Skeletal muscle satellite cell (primary cell): ENCODE measurements around the gene PIEZO1.

Experiments
- H3K27me3 ChIP-seq: 2 replicates; pipeline ENCODE4 v1.7.0; 2013; ENCODE audit warnings: low read length; ENCODE audit not compliant: control insufficient read depth, insufficient read depth
- H3K36me3 ChIP-seq: 2 replicates; pipeline ENCODE4 v1.7.0; 2013; ENCODE audit warnings: mild to moderate bottlenecking, control low read depth, low read length; ENCODE audit not compliant: insufficient read depth
- H3K4me1 ChIP-seq: 2 replicates; pipeline ENCODE4 v1.7.0; 2013; ENCODE audit warnings: low read length; ENCODE audit not compliant: control insufficient read depth, insufficient read depth
- H3K4me2 ChIP-seq: 2 replicates; pipeline ENCODE4 v1.7.0; 2013; ENCODE audit warnings: mild to moderate bottlenecking, low read length
- H3K4me3 ChIP-seq: 2 replicates; pipeline ENCODE4 v1.7.0; 2013; ENCODE audit warnings: low read length
- H3K9ac ChIP-seq: 2 replicates; pipeline ENCODE4 v1.7.0; 2013; ENCODE audit warnings: mild to moderate bottlenecking, low read depth, low read length, moderate library complexity
- H3K9me3 ChIP-seq: replicated peaks from 2 replicates; pipeline ENCODE4 v1.7.0; 2013; ENCODE audit warnings: mild to moderate bottlenecking, control low read depth, low read length

PIEZO1 gene

DNA sequence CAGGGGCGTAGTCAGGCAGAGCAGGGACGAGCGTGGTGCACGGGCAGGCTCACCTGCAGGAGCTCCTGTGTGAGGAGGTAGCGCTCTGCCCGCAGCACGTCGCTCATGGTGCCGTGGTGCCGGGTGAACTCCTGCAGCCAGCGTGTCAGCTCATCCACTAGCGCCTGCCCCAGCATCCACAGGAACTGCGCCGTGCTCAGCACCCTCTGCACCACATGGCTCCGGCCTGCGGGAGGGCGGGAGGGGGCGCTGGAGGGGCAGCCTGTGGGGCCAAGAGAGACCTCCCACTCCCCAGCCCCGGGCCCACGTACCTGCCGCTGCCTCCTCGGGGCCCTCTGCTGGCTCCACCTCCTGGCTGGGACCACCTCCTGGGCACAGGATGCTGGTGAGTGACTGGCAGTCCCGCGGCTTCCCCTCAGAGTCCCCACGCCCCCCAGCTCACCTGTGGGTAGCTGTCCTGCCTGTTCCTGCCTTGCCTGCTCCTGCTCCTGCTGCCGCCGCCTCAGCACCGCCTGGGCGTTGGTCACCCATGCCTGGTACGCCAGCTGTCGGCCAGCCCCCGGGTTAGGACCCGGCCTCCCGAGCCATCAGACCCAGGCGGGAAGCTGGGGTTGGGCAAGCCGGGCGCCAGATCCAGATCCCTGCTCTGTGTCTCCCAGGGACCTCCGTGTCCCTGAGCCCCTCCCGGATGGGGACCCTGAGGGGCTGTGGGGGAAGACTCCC is 62.1 kb downstream of the PIEZO1 start:
- peaks cover 94% of the 10 kb centered on the region for H3K36me3 ChIP-seq

DNA sequence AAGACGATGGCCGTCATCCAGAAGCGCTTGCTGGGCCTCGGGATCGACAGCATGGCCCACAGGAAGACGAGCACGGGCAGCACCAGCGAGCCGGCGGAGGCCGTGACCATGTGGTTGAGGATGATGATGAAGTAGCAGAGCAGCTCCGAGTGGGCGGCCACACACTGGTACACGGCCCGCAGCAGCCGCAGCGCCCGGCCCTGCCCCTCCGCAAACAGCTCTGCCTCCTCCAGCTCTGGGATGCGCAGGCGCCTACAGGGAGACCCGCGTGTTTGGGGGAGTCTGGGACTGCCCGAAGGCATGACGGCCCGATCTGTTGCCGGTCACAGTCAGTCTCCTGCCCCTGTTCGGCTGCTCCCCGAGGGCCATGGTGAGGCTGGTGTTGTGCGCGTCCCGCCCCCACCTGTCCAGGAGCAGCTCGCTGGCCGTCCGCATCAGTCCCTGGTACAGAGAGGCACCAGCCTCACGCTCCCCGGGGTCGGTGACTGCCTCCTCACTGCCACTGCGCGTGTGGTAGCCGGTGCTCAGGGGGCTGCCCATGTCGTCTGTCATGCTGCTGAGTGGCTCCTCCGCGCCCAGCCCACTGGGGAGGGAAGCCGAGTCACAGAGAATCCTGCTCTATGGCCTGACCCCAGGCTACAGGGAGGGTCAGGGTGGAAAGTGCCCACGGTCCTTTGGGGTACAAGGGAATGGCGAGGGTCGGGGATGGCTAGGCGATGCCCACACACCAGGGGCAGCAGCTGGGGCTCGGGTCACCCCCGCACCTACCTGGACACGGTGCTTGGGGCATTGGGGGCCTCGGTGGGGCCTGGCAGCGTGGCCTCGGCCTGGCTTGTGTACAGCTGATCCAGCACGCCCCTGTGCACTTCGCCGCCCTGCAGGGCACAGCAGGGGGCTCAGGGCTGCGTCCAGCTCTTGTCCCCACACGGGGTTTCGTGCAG is 62.9 kb downstream of the PIEZO1 start:
- no peaks in the 10 kb centered on the region for H3K27me3 ChIP-seq
- no peaks in the 10 kb centered on the region for H3K4me1 ChIP-seq
- H3K4me3 ChIP-seq: no peak overlapping the region
- no peak overlapping the region for H3K9ac ChIP-seq
- H3K4me2 ChIP-seq: no peak overlapping the region
- peaks cover 94% of the 10 kb centered on the region for H3K36me3 ChIP-seq
- no peaks in the 10 kb centered on the region for H3K9me3 ChIP-seq

More for the DNA sequence above, 62.1 kb downstream of the PIEZO1 start:
- Histone ChIP-seq H3K27me3 (no peaks in the 10 kb centered on the region), H3K9ac (no peak overlapping the region), H3K9me3 (no peaks in the 10 kb centered on the region), H3K4me2 (no peak overlapping the region), H3K4me1 (no peaks in the 10 kb centered on the region), H3K4me3 (no peak overlapping the region)

DNA sequence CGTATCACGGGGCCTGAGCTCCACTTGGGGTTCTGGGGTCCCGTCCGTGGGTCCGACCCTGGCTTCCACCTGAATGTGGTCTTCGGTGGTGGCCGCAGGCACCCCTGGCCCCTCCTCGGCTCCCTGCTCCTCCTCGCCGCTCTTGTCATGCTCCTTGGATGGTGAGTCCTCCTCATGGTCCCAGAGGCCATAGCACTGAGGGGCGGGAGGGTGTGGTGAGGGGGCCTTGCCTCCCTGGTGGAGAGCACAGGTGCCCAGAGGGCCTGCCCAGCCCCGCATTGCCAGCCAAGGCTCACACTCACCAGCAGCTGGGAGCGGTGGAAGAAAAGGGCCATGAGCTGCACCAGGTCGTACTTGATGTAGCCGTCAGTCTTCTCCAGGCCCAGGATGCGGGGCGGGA is 63.8 kb downstream of the PIEZO1 start:
- Histone ChIP-seq H3K36me3 (peaks cover 95% of the 10 kb centered on the region), H3K27me3 (no peaks in the 10 kb centered on the region)

DNA sequence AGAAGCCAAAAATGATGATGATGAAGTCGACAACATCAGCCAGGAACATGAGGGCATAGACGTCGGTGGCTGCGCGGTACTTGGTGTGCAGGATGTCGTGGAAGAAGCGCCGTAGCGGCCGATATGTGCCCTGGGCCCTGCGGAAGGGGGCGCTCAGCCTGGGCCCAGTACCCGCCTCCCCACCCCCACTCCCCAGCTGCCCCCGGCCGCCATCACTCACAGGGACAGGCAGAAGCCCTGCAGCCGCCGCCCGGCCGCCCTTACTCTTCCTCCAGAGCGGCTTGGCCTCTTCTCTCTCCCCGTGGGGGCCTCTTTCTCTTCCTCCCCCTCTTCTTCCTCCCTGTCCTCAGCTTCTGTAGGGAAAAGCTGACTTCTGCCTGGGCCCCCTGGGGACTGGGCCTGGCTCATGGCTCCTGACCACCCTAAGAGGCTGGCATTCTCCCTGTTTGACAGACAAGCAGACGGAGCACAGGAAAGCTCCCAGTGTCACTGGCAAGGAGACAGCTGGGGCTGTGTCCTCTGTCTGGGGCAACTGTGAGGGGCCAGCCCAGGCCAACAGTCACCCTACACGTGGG is 64.5 kb downstream of the PIEZO1 start:
- Histone ChIP-seq H3K9me3 (no peaks in the 10 kb centered on the region), H3K4me1 (no peaks in the 10 kb centered on the region), H3K4me2 (no peak overlapping the region), H3K36me3 (peaks cover 96% of the 10 kb centered on the region), H3K9ac (no peak overlapping the region), H3K27me3 (no peaks in the 10 kb centered on the region), H3K4me3 (no peak overlapping the region)

More for the DNA sequence above, 63.8 kb downstream of the PIEZO1 start:
- Histone ChIP-seq H3K9ac (no peak overlapping the region), H3K4me2 (no peak overlapping the region), H3K4me1 (no peaks in the 10 kb centered on the region), H3K4me3 (no peak overlapping the region), H3K9me3 (no peaks in the 10 kb centered on the region)

DNA sequence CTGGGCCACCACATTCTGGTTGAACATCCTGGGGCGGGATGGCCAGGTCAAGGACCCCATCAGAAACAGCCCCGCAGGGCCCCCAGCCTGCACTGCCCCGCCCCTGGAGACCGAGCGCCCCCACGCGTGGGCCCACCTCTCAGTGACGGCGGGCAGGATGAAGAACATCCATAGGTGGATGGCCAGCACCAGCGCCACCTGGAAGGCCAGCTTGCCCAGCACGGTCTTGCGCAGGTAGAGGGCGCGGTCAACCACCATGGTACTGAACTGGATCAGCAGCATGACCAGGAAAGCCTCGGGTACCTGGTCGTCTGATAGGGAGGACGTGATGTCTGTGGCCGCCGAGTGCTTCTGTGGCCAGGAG is 65.1 kb downstream of the PIEZO1 start:
- Histone ChIP-seq H3K9ac (no peak overlapping the region), H3K27me3 (no peaks in the 10 kb centered on the region), H3K9me3 (no peaks in the 10 kb centered on the region), H3K4me2 (no peak overlapping the region), H3K4me1 (no peaks in the 10 kb centered on the region), H3K4me3 (no peak overlapping the region), H3K36me3 (peaks cover 95% of the 10 kb centered on the region)

DNA sequence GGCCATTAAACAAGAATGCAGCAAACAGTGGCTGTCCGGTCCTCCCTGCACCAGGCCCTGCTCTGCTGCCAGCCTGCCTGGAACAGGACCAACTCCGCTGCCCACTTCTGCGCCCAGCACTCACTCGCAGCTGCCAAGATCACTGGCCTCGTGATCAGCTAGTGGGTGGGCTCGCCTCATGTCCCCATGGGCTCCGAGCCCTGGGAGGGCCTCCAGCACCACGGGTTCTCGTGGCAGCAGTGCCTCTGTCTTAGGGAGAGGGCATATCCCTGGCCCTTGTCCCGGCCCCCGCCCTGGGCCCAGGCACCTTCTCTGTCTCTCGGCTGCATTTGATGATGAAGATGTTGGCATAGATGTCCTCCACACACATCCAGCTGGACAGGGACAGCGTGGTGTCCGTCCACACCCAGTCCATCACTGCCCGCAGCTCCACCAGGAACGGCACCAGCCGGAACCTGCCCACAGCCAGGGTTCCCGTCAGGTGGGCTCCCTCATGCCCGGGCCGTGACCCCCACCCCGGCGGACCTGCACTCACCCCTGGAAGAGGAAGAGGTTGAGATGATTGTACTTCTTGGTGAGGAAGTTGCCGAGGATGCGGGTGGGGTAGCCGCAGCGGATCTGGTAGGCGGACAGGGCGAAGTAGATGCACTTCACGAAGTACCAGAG is 65.6 kb downstream of the PIEZO1 start:
- no peak overlapping the region for H3K9ac ChIP-seq
- H3K36me3 ChIP-seq: peaks cover 95% of the 10 kb centered on the region
- no peak overlapping the region for H3K4me3 ChIP-seq
- H3K9me3 ChIP-seq: no peaks in the 10 kb centered on the region
- H3K4me1 ChIP-seq: no peaks in the 10 kb centered on the region
- H3K4me2 ChIP-seq: no peak overlapping the region
- H3K27me3 ChIP-seq: no peaks in the 10 kb centered on the region

DNA sequence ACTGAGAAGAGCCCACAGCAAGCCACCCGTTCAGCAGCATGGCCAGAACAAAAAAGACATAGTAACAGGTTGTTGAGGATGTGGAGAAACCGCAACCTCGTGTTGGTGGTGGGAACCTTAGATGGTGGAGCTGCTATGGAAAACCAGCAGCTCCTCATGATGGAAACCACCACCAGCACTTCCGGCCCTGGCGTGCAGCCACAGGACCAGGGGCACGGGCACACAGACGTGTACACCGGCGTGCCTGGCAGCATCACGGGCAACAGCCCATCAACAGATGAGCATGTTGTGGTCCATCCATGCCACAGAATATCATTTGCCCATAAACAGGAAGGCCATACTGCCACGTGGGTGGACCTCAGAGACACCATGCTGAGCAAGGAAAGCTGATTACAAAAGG is 66.8 kb downstream of the PIEZO1 start:
- no peaks in the 10 kb centered on the region for H3K27me3 ChIP-seq
- no peak overlapping the region for H3K9ac ChIP-seq
- peaks cover 96% of the 10 kb centered on the region for H3K36me3 ChIP-seq
- no peaks in the 10 kb centered on the region for H3K4me1 ChIP-seq
- no peak overlapping the region for H3K4me3 ChIP-seq
- no peak overlapping the region for H3K4me2 ChIP-seq
- no peaks in the 10 kb centered on the region for H3K9me3 ChIP-seq

DNA sequence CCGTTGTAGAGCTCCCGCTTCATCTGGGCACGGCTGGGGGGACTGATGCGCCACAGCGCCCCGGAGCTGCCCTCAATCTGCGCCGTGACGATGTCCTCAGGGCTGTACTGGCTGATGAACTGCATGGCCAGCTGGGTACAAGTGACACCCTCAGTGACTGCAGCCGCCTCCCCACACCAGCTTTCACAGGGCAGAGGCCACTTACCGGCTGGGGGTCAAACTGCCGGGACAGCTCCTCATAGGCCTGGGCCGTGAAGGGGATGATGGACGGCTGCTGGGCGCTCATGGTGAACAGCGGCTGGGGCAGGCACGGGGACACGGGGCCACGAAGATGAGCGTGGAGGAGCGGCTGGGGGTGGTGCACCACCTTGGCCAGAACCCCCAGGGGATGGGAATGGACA is 68.4 kb downstream of the PIEZO1 start:
- no peaks in the 10 kb centered on the region for H3K4me1 ChIP-seq
- no peaks in the 10 kb centered on the region for H3K9me3 ChIP-seq
- no peak overlapping the region for H3K4me3 ChIP-seq
- H3K36me3 ChIP-seq: peaks cover 82% of the 10 kb centered on the region
- no peak overlapping the region for H3K9ac ChIP-seq
- no peaks in the 10 kb centered on the region for H3K27me3 ChIP-seq
- no peak overlapping the region for H3K4me2 ChIP-seq

DNA sequence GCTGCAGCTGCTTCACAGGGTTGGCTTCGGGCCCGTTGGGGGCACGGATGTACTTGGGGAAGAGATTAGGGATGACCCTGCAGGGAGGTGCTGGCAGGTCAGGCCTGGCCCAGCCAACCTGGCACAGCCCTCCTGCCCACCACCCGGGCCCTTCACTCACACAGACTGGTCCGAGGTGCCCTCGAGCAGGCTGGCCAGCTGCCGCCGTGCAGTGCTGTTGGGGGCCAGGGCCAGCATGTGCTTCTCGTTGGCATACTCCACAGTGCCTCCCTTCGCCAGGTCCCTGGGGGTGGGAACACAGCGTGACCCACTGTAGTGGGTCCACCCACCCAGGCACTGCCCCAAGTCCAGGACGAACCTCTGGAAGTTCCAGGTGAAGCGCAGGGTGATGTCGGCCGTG is 68.8 kb downstream of the PIEZO1 start:
- Histone ChIP-seq H3K27me3 (no peaks in the 10 kb centered on the region), H3K9ac (no peak overlapping the region), H3K4me1 (no peaks in the 10 kb centered on the region), H3K4me2 (no peak overlapping the region), H3K36me3 (peaks cover 78% of the 10 kb centered on the region), H3K9me3 (no peaks in the 10 kb centered on the region), H3K4me3 (no peak overlapping the region)

DNA sequence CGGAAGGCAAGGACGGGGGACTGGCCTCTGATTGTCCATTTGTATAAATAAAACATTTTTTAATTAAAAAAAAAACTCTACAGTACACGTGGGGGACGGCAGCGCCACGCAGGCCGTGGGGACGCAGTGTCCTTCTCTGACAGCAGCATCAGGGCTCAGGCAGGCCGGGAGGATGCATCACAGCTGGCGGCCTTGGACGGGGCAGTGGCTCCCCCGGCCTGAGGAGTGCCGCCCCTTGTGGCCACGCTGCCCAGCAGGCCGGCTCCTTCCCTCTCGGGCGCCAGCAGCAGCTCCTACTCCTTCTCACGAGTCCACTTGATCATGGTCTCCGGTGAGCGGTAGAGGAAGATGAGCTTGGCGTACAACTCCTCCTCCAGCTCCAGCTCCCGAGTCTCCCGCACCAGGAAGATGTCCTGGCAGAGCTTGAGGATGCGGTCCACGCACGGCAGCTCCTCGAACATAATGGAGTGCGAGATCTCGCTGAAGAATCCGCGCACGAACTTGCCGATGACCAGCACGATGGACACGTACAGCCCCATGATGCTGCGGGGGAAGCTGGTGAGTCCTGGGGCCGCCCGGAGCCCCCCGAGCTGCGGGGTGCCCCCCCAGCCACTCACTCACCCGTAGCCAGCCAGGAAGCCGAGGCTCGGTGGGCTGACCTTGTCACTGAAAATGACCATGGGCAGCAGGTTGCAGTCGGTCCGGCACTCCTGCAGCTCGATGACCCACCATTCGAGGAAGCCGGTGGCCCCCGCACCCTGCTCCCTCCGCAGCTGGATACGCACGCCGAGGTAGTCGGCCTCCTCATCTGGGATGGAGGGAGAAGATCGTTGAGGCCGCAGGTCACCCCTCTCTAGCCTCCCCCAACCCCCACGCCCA is 69.5 kb downstream of the PIEZO1 start:
- Histone ChIP-seq H3K9me3 (no peaks in the 10 kb centered on the region), H3K27me3 (no peaks in the 10 kb centered on the region), H3K9ac (no peak overlapping the region), H3K36me3 (peaks cover 76% of the 10 kb centered on the region), H3K4me3 (no peak overlapping the region), H3K4me1 (no peaks in the 10 kb centered on the region), H3K4me2 (no peak overlapping the region)
